ENCODE data around the gene COA3. TPM values are rescaled to one million over a fixed set of nuclear protein-coding genes. Genes with fewer than 3 reads are reported as not detected.

Gene COA3
- polyA plus RNA-seq, 2 donors, result 89.9 to 185 TPM

- peaks cover 0 to 8% of the 10 kb centered on the region in 2 donors for H3K36me3 ChIP-seq (ENCODE audit: control insufficient read depth in 2 of 2, insufficient read depth in 2 of 2, low read length in 1 of 2)
- peaks cover 6 to 25% of the 10 kb centered on the region in 2 donors for H3K4me1 ChIP-seq (ENCODE audit: control insufficient read depth in 2 of 2, insufficient read depth in 2 of 2, low read length in 1 of 2)
- H3K27me3 ChIP-seq (ENCODE audit: control insufficient read depth in 1 of 2, insufficient read depth in 2 of 2, low read length in 2 of 2), result no peaks in the 10 kb centered on the region
- H3K4me3 ChIP-seq (ENCODE audit: low read depth in 1 of 2, low read length in 2 of 2), result no peak overlapping the region
- 91 to 92% methylated on average over 18 of the region's 18 CpGs for WGBS, 2 donors
- no peaks in the 10 kb centered on the region for H3K9me3 ChIP-seq (ENCODE audit: control insufficient read depth in 2 of 2, insufficient read depth in 1 of 2, low read depth in 1 of 2, low read length in 1 of 2)
- peak overlapping the region; percentile 37 to 95 for H3K27ac ChIP-seq (ENCODE audit: low read depth in 2 of 2, low read length in 1 of 2)
These were observed 2.3 kb downstream of the COA3 start for GRCh38 chr17:42796066-42796758.

- Histone ChIP-seq H3K4me3 (ENCODE audit: low read depth in 1 of 2, low read length in 2 of 2) (no peak overlapping the region), H3K4me1 (ENCODE audit: control insufficient read depth in 2 of 2, insufficient read depth in 2 of 2, low read length in 1 of 2) (peaks cover 6 to 25% of the 10 kb centered on the region in 2 donors), H3K27ac (ENCODE audit: low read depth in 2 of 2, low read length in 1 of 2) (peak overlapping the region; percentile 27 to 95), H3K9me3 (ENCODE audit: control insufficient read depth in 2 of 2, insufficient read depth in 1 of 2, low read depth in 1 of 2, low read length in 1 of 2) (no peaks in the 10 kb centered on the region), H3K36me3 (ENCODE audit: control insufficient read depth in 2 of 2, insufficient read depth in 2 of 2, low read length in 1 of 2) (peaks cover 0 to 8% of the 10 kb centered on the region in 2 donors), H3K27me3 (ENCODE audit: control insufficient read depth in 1 of 2, insufficient read depth in 2 of 2, low read length in 2 of 2) (no peaks in the 10 kb centered on the region)
- WGBS, 2 donors, result 82 to 84% methylated on average over 10 of the region's 10 CpGs
These were observed 3.0 kb downstream of the COA3 start for GRCh38 chr17:42795465-42795864.

GRCh38 chr17:42795061-42795460, 3.4 kb downstream of the COA3 start:
- Histone ChIP-seq H3K36me3 (ENCODE audit: control insufficient read depth in 2 of 2, insufficient read depth in 2 of 2, low read length in 1 of 2) (peaks cover 0 to 8% of the 10 kb centered on the region in 2 donors), H3K4me3 (ENCODE audit: low read depth in 1 of 2, low read length in 2 of 2) (no peak overlapping the region), H3K27me3 (ENCODE audit: control insufficient read depth in 1 of 2, insufficient read depth in 2 of 2, low read length in 2 of 2) (no peaks in the 10 kb centered on the region), H3K9me3 (ENCODE audit: control insufficient read depth in 2 of 2, insufficient read depth in 1 of 2, low read depth in 1 of 2, low read length in 1 of 2) (no peaks in the 10 kb centered on the region), H3K27ac (ENCODE audit: low read depth in 2 of 2, low read length in 1 of 2) (peak overlapping the region; percentile 27 to 75), H3K4me1 (ENCODE audit: control insufficient read depth in 2 of 2, insufficient read depth in 2 of 2, low read length in 1 of 2) (peaks cover 6 to 25% of the 10 kb centered on the region in 2 donors)
- 64 to 78% methylated on average over 4 of the region's 4 CpGs for WGBS, 2 donors

GRCh38 chr17:42792545-42792944, 6.0 kb downstream of the COA3 start:
- H3K27me3 ChIP-seq (ENCODE audit: control insufficient read depth in 1 of 2, insufficient read depth in 2 of 2, low read length in 2 of 2), result no peaks in the 10 kb centered on the region

GRCh38 chr17:42791948-42792347, 6.6 kb downstream of the COA3 start:
- no peak overlapping the region for H3K27ac ChIP-seq (ENCODE audit: low read depth in 2 of 2, low read length in 1 of 2)
- H3K4me3 ChIP-seq (ENCODE audit: low read depth in 1 of 2, low read length in 2 of 2), result no peak overlapping the region
- no peaks in the 10 kb centered on the region for H3K27me3 ChIP-seq (ENCODE audit: control insufficient read depth in 1 of 2, insufficient read depth in 2 of 2, low read length in 2 of 2)
- peaks cover 0 to 13% of the 10 kb centered on the region in 2 donors for H3K4me1 ChIP-seq (ENCODE audit: control insufficient read depth in 2 of 2, insufficient read depth in 2 of 2, low read length in 1 of 2)
- no peaks in the 10 kb centered on the region for H3K9me3 ChIP-seq (ENCODE audit: control insufficient read depth in 2 of 2, insufficient read depth in 1 of 2, low read depth in 1 of 2, low read length in 1 of 2)
- WGBS, 2 donors, result 57 to 63% methylated on average over 2 of the region's 2 CpGs
- H3K36me3 ChIP-seq (ENCODE audit: control insufficient read depth in 2 of 2, insufficient read depth in 2 of 2, low read length in 1 of 2), result peaks cover 0 to 8% of the 10 kb centered on the region in 2 donors

More at GRCh38 chr17:42792545-42792944, 6.0 kb downstream of the COA3 start:
- H3K27ac ChIP-seq (ENCODE audit: low read depth in 2 of 2, low read length in 1 of 2), result no peak overlapping the region
- H3K36me3 ChIP-seq (ENCODE audit: control insufficient read depth in 2 of 2, insufficient read depth in 2 of 2, low read length in 1 of 2), result peaks cover 0 to 8% of the 10 kb centered on the region in 2 donors
- H3K4me3 ChIP-seq (ENCODE audit: low read depth in 1 of 2, low read length in 2 of 2), result no peak overlapping the region
- H3K9me3 ChIP-seq (ENCODE audit: control insufficient read depth in 2 of 2, insufficient read depth in 1 of 2, low read depth in 1 of 2, low read length in 1 of 2), result no peaks in the 10 kb centered on the region
- H3K4me1 ChIP-seq (ENCODE audit: control insufficient read depth in 2 of 2, insufficient read depth in 2 of 2, low read length in 1 of 2), result peaks cover 1 to 18% of the 10 kb centered on the region in 2 donors
- WGBS, 2 donors, result 66 to 76% methylated on average over 5 of the region's 5 CpGs

GRCh38 chr17:42787266-42787665, 11.2 kb downstream of the COA3 start:
- 90 to 91% methylated on average over 10 to 11 of the region's 11 CpGs for WGBS, 2 donors
- no peaks in the 10 kb centered on the region for H3K36me3 ChIP-seq (ENCODE audit: control insufficient read depth in 2 of 2, insufficient read depth in 2 of 2, low read length in 1 of 2)
- H3K27me3 ChIP-seq (ENCODE audit: control insufficient read depth in 1 of 2, insufficient read depth in 2 of 2, low read length in 2 of 2), result peaks cover 0 to 15% of the 10 kb centered on the region in 2 donors

GRCh38 chr17:42784811-42785592, 13.5 kb downstream of the COA3 start:
- H3K9me3 ChIP-seq (ENCODE audit: control insufficient read depth in 2 of 2, insufficient read depth in 1 of 2, low read depth in 1 of 2, low read length in 1 of 2), result no peaks in the 10 kb centered on the region
- peaks cover 4 to 23% of the 10 kb centered on the region in 2 donors for H3K4me1 ChIP-seq (ENCODE audit: control insufficient read depth in 2 of 2, insufficient read depth in 2 of 2, low read length in 1 of 2)
- no peak overlapping the region for H3K27ac ChIP-seq (ENCODE audit: low read depth in 2 of 2, low read length in 1 of 2)
- H3K27me3 ChIP-seq (ENCODE audit: control insufficient read depth in 1 of 2, insufficient read depth in 2 of 2, low read length in 2 of 2), result peaks cover 0 to 30% of the 10 kb centered on the region in 2 donors
- H3K36me3 ChIP-seq (ENCODE audit: control insufficient read depth in 2 of 2, insufficient read depth in 2 of 2, low read length in 1 of 2), result no peaks in the 10 kb centered on the region
- WGBS, 2 donors, result 24 to 39% methylated on average over 43 to 52 of the region's 52 CpGs
- H3K4me3 ChIP-seq (ENCODE audit: low read depth in 1 of 2, low read length in 2 of 2), result no peak overlapping the region

More at GRCh38 chr17:42787266-42787665, 11.2 kb downstream of the COA3 start:
- no peaks in the 10 kb centered on the region for H3K9me3 ChIP-seq (ENCODE audit: control insufficient read depth in 2 of 2, insufficient read depth in 1 of 2, low read depth in 1 of 2, low read length in 1 of 2)
- H3K27ac ChIP-seq (ENCODE audit: low read depth in 2 of 2, low read length in 1 of 2), result no peak overlapping the region
- peaks cover 4 to 9% of the 10 kb centered on the region in 2 donors for H3K4me1 ChIP-seq (ENCODE audit: control insufficient read depth in 2 of 2, insufficient read depth in 2 of 2, low read length in 1 of 2)
- H3K4me3 ChIP-seq (ENCODE audit: low read depth in 1 of 2, low read length in 2 of 2), result no peak overlapping the region

GRCh38 chr17:42784409-42784808, 14.1 kb downstream of the COA3 start:
- Histone ChIP-seq H3K4me3 (ENCODE audit: low read depth in 1 of 2, low read length in 2 of 2) (no peak overlapping the region), H3K4me1 (ENCODE audit: control insufficient read depth in 2 of 2, insufficient read depth in 2 of 2, low read length in 1 of 2) (peaks cover 4 to 23% of the 10 kb centered on the region in 2 donors), H3K27ac (ENCODE audit: low read depth in 2 of 2, low read length in 1 of 2) (no peak overlapping the region), H3K36me3 (ENCODE audit: control insufficient read depth in 2 of 2, insufficient read depth in 2 of 2, low read length in 1 of 2) (no peaks in the 10 kb centered on the region), H3K9me3 (ENCODE audit: control insufficient read depth in 2 of 2, insufficient read depth in 1 of 2, low read depth in 1 of 2, low read length in 1 of 2) (no peaks in the 10 kb centered on the region), H3K27me3 (ENCODE audit: control insufficient read depth in 1 of 2, insufficient read depth in 2 of 2, low read length in 2 of 2) (peaks cover 0 to 30% of the 10 kb centered on the region in 2 donors)
- 43 to 57% methylated on average over 25 of the region's 25 CpGs for WGBS, 2 donors

GRCh38 chr17:42783791-42784138, 14.7 kb downstream of the COA3 start:
- Histone ChIP-seq H3K36me3 (ENCODE audit: control insufficient read depth in 2 of 2, insufficient read depth in 2 of 2, low read length in 1 of 2) (peaks cover 1 to 6% of the 10 kb centered on the region in 2 donors), H3K9me3 (ENCODE audit: control insufficient read depth in 2 of 2, insufficient read depth in 1 of 2, low read depth in 1 of 2, low read length in 1 of 2) (no peaks in the 10 kb centered on the region), H3K27ac (ENCODE audit: low read depth in 2 of 2, low read length in 1 of 2) (no peak overlapping the region), H3K4me3 (ENCODE audit: low read depth in 1 of 2, low read length in 2 of 2) (no peak overlapping the region), H3K4me1 (ENCODE audit: control insufficient read depth in 2 of 2, insufficient read depth in 2 of 2, low read length in 1 of 2) (peaks cover 4 to 23% of the 10 kb centered on the region in 2 donors), H3K27me3 (ENCODE audit: control insufficient read depth in 1 of 2, insufficient read depth in 2 of 2, low read length in 2 of 2) (peaks cover 0 to 30% of the 10 kb centered on the region in 2 donors)
- WGBS, 2 donors, result 29 to 42% methylated on average over 22 of the region's 22 CpGs

Measured in esophagus (tissue), 2 donors.